ENCODE results near the gene TMEM207. TPM values are rescaled to one million over a fixed set of nuclear protein-coding genes. Genes with fewer than 3 reads are reported as not detected.

Gene TMEM207
- total RNA-seq, 3 donors from 2014 or later (not counting 1 experiment from before 2014, with no cell fraction given), result not detected

DNA sequence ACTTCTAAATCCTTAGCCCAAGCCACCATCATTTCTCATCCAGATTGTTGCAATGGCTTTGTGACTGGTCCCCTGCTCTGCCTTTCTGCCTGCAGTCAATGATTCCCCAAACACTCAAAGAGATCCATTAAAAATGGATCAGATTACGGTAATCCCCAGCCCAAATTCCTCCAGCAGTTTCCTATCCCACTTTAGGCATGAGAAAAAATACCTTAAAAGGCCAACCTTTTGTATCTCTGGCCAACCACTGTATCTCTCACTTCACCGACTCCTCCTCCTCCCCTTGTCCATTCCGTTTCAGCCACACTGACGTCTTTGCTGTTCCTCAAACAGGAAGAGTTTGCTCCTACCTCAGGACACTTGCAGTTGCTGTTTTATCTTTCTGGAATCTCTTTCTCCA is 43.3 kb upstream of the TMEM207 start:
- 83% methylated on average over 4 of the region's 4 CpGs for WGBS (ENCODE audit: insufficient coverage)
- H3K9me3 ChIP-seq (ENCODE audit: control insufficient read depth, insufficient read depth, low read length), result no peaks in the 10 kb centered on the region
- no peak for ATAC-seq
- H3K27ac Mint-ChIP-seq, result no peak overlapping the region
- H3K9me3 Mint-ChIP-seq, result no peaks in the 10 kb centered on the region
- H3K27me3 ChIP-seq (ENCODE audit: control insufficient read depth, insufficient read depth, low read length), result peaks cover 2% of the 10 kb centered on the region
- intact Hi-C loops (cut with micrococcal nuclease), result no loop called here
- no peak overlapping the region for H3K4me3 ChIP-seq (ENCODE audit: low read length)
- no peak for DNase-seq
- H3K36me3 ChIP-seq (ENCODE audit: control insufficient read depth, insufficient read depth, low read length), result no peaks in the 10 kb centered on the region
- TF ChIP-seq, protein P1, sequence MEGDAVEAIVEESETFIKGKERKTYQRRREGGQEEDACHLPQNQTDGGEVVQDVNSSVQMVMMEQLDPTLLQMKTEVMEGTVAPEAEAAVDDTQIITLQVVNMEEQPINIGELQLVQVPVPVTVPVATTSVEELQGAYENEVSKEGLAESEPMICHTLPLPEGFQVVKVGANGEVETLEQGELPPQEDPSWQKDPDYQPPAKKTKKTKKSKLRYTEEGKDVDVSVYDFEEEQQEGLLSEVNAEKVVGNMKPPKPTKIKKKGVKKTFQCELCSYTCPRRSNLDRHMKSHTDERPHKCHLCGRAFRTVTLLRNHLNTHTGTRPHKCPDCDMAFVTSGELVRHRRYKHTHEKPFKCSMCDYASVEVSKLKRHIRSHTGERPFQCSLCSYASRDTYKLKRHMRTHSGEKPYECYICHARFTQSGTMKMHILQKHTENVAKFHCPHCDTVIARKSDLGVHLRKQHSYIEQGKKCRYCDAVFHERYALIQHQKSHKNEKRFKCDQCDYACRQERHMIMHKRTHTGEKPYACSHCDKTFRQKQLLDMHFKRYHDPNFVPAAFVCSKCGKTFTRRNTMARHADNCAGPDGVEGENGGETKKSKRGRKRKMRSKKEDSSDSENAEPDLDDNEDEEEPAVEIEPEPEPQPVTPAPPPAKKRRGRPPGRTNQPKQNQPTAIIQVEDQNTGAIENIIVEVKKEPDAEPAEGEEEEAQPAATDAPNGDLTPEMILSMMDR (IDR thresholded peaks at IDR 0.05), result no peak
- H3K4me1 Mint-ChIP-seq, result no peaks in the 10 kb centered on the region
- no peak overlapping the region for H3K27ac ChIP-seq (ENCODE audit: low read length)
- H3K36me3 Mint-ChIP-seq, result no peaks in the 10 kb centered on the region
- H3K27me3 Mint-ChIP-seq (ENCODE audit: low read depth in 2 of 2), result peaks cover 24 to 67% of the 10 kb centered on the region in 2 donors
- H3K4me3 Mint-ChIP-seq, result no peak overlapping the region
- no peaks in the 10 kb centered on the region for H3K4me1 ChIP-seq (ENCODE audit: control insufficient read depth, insufficient read depth, low read length)

DNA sequence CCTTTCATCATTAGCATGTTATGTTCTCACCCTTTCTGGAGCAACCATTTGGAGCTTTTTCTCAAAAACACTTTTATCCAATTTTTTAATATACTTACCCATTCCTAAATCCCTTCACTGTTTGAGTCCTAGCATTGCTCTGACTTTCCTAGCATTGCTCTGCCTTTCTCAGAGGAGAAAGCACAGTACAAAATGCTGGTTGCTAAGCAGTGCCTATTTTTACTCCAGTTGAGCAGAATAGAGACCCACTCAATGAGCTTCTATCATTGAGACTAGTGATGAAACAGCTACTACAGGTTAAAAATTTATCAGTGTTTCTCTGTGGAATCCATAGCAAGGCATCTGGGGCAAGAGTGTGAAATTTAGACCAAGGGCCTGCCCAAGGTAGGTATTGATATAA is 42.4 kb upstream of the TMEM207 start:
- no peaks in the 10 kb centered on the region for H3K36me3 ChIP-seq (ENCODE audit: control insufficient read depth, insufficient read depth, low read length)
- intact Hi-C loops (cut with micrococcal nuclease), result no loop called here
- H3K27ac ChIP-seq (ENCODE audit: low read length), result no peak overlapping the region
- TF ChIP-seq, protein P1 (IDR thresholded peaks at IDR 0.05), result no peak
- Mint-ChIP-seq H3K4me1 (no peaks in the 10 kb centered on the region), H3K27ac (no peak overlapping the region), H3K27me3 (ENCODE audit: low read depth in 2 of 2) (peaks cover 24 to 64% of the 10 kb centered on the region in 2 donors), H3K9me3 (no peaks in the 10 kb centered on the region), H3K4me3 (no peak overlapping the region), H3K36me3 (no peaks in the 10 kb centered on the region)
- peaks cover 2% of the 10 kb centered on the region for H3K27me3 ChIP-seq (ENCODE audit: control insufficient read depth, insufficient read depth, low read length)
- H3K4me1 ChIP-seq (ENCODE audit: control insufficient read depth, insufficient read depth, low read length), result no peaks in the 10 kb centered on the region
- no peak overlapping the region for H3K4me3 ChIP-seq (ENCODE audit: low read length)
- ATAC-seq (no peak), DNase-seq (no peak)
- no peaks in the 10 kb centered on the region for H3K9me3 ChIP-seq (ENCODE audit: control insufficient read depth, insufficient read depth, low read length)

DNA sequence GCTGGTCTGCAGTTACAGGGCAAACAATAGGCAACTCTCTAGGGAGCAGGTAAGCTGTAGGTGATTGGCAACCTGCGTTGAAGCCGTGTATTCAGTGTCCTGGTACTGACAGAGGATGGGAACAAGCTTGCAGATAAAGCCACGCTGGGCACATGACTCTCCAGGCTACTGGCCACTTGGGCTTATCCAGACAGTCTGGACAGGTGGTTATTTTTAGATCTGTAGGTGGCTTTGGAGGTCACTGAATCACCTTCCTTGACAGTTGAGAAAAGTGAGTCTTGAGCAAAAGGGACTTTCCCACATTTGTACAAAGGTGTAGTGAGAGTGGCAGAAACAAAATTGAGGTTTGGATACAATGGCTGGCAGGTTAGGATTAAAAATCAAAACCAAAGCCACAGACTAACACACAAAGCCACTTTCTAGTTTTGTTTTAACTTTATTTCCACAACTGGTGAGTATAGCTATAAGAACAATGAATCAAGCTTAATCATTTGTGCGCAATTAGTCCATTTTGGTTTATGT is 41.9 kb upstream of the TMEM207 start:
- Mint-ChIP-seq H3K9me3 (no peaks in the 10 kb centered on the region), H3K36me3 (no peaks in the 10 kb centered on the region), H3K27me3 (ENCODE audit: low read depth in 2 of 2) (peaks cover 20 to 59% of the 10 kb centered on the region in 2 donors), H3K4me3 (no peak overlapping the region), H3K4me1 (no peaks in the 10 kb centered on the region), H3K27ac (no peak overlapping the region)
- Histone ChIP-seq H3K36me3 (ENCODE audit: control insufficient read depth, insufficient read depth, low read length) (no peaks in the 10 kb centered on the region), H3K4me3 (ENCODE audit: low read length) (no peak overlapping the region), H3K27ac (ENCODE audit: low read length) (no peak overlapping the region), H3K4me1 (ENCODE audit: control insufficient read depth, insufficient read depth, low read length) (no peaks in the 10 kb centered on the region), H3K27me3 (ENCODE audit: control insufficient read depth, insufficient read depth, low read length) (no peaks in the 10 kb centered on the region), H3K9me3 (ENCODE audit: control insufficient read depth, insufficient read depth, low read length) (no peaks in the 10 kb centered on the region)
- WGBS (ENCODE audit: insufficient coverage), result 77% methylated on average over 4 of the region's 4 CpGs
- no peak for DNase-seq
- ATAC-seq, result no peak
- intact Hi-C loops (cut with micrococcal nuclease), result no loop called here
- TF ChIP-seq, protein P1 (IDR thresholded peaks at IDR 0.05), result no peak

DNA sequence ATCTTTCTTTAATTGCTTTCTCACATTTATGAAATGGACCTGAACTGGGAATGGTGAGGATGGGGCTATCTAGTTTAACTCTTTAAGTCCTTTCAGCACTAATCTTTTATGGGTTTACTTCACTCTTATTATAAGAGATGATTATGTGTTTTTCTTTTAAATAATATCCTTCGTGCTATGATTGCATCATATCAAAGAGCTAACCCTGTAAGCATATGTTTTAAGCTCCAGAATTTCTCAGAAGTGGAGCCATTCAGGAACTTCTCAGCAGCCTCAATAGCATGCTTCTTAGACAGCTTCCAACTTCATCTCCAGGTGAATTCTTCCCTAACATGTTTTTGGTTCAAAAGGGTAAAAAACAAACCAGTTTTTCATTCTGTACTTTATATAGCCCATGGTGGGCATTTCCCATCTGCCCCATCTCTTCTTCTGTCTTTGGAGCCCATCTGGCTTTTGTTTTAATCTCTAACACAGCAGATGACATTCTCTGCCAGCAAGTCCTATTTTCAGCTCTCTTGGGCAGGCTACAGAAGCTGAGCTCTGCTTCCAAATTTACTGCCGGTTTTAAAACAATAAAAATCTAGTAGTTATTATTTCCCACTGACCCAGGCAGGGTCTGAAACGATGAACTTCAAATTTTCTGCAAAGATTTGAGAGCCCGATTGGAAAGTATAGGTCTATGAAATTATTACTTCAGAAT is 37.4 kb upstream of the TMEM207 start:
- 82% methylated on average over 4 of the region's 4 CpGs for WGBS (ENCODE audit: insufficient coverage)
- Histone ChIP-seq H3K4me3 (ENCODE audit: low read length) (no peak overlapping the region), H3K27me3 (ENCODE audit: control insufficient read depth, insufficient read depth, low read length) (no peaks in the 10 kb centered on the region), H3K4me1 (ENCODE audit: control insufficient read depth, insufficient read depth, low read length) (no peaks in the 10 kb centered on the region), H3K27ac (ENCODE audit: low read length) (no peak overlapping the region), H3K9me3 (ENCODE audit: control insufficient read depth, insufficient read depth, low read length) (no peaks in the 10 kb centered on the region), H3K36me3 (ENCODE audit: control insufficient read depth, insufficient read depth, low read length) (no peaks in the 10 kb centered on the region)
- Mint-ChIP-seq H3K27ac (no peak overlapping the region), H3K4me1 (no peaks in the 10 kb centered on the region), H3K4me3 (no peak overlapping the region), H3K27me3 (ENCODE audit: low read depth in 2 of 2) (peaks cover 14 to 31% of the 10 kb centered on the region in 2 donors), H3K9me3 (no peaks in the 10 kb centered on the region), H3K36me3 (no peaks in the 10 kb centered on the region)
- intact Hi-C loops (cut with micrococcal nuclease), result no loop called here
- DNase-seq (no peak), ATAC-seq (no peak)
- TF ChIP-seq, protein P1 (IDR thresholded peaks at IDR 0.05), result no peak
